H9 (cell line): ENCODE data around the gene CDYL. TPM values are rescaled to one million over a fixed set of nuclear protein-coding genes. Genes with fewer than 3 reads are reported as not detected.

Source experiments
- DNase-seq: peaks from one replicate; pipeline ENCODE4 v3.0.0-alpha.2; 2017
- H2AFZ ChIP-seq: one replicate; pipeline ENCODE4 v1.6.1; 2013; ENCODE audit warnings: mild to moderate bottlenecking, low read length, control low read depth, moderate library complexity
- H2AK5ac ChIP-seq: 2 replicates; pipeline ENCODE4 v1.6.1; 2013; ENCODE audit warnings: low read length, control low read depth, mixed read lengths; ENCODE audit not compliant: insufficient read length
- H2BK120ac ChIP-seq: one replicate; pipeline ENCODE4 v1.6.1; 2013; ENCODE audit warnings: low read depth, mild to moderate bottlenecking, low read length, control low read depth, inconsistent platforms; ENCODE audit not compliant: poor library complexity, severe bottlenecking
- H2BK12ac ChIP-seq: 2 replicates; pipeline ENCODE4 v1.6.1; 2013; ENCODE audit warnings: low read length, control low read depth, mixed read lengths, low read depth; ENCODE audit not compliant: insufficient read length
- H2BK15ac ChIP-seq: 2 replicates; pipeline ENCODE4 v1.6.1; 2013; ENCODE audit warnings: low read depth, low read length, control low read depth
- H2BK20ac ChIP-seq: one replicate; pipeline ENCODE4 v1.6.1; 2013; ENCODE audit warnings: low read depth, mild to moderate bottlenecking, low read length, control low read depth, inconsistent platforms; ENCODE audit not compliant: poor library complexity, severe bottlenecking
- H2BK5ac ChIP-seq: 2 replicates; pipeline ENCODE4 v1.6.1; 2013; ENCODE audit warnings: low read length, control low read depth, mixed read lengths; ENCODE audit not compliant: insufficient read length
- H3K14ac ChIP-seq: 2 replicates; pipeline ENCODE4 v1.6.1; 2013; ENCODE audit warnings: low read length, control low read depth; ENCODE audit not compliant: insufficient read depth
- H3K18ac ChIP-seq: 2 replicates; pipeline ENCODE4 v1.6.1; 2013; ENCODE audit warnings: low read depth, mild to moderate bottlenecking, mixed read lengths, low read length, control low read depth; ENCODE audit not compliant: insufficient read length
- H3K23ac ChIP-seq: 2 replicates; pipeline ENCODE4 v1.6.1; 2013; ENCODE audit warnings: low read length, control low read depth, mixed read lengths, low read depth; ENCODE audit not compliant: insufficient read length
- H3K23me2 ChIP-seq: 2 replicates; pipeline ENCODE4 v1.6.1; 2013; ENCODE audit warnings: low read depth, mild to moderate bottlenecking, mixed read lengths, low read length, control low read depth; ENCODE audit not compliant: insufficient read length, poor library complexity, severe bottlenecking
- H3K27ac ChIP-seq: 2 replicates; pipeline ENCODE4 v1.5.1; 2013; ENCODE audit warnings: low read length, control low read depth, mixed read lengths, low read depth; ENCODE audit not compliant: insufficient read length
- H3K27me3 ChIP-seq: 2 replicates; pipeline ENCODE4 v1.6.1; 2013; ENCODE audit warnings: low read length, control low read depth, inconsistent platforms; ENCODE audit not compliant: insufficient read depth
- H3K4ac ChIP-seq: 2 replicates; pipeline ENCODE4 v1.6.1; 2013; ENCODE audit warnings: low read depth, mild to moderate bottlenecking, control low read depth, inconsistent platforms, low read length, moderate library complexity
- H3K4me1 ChIP-seq: 2 replicates; pipeline ENCODE4 v1.6.1; 2013; ENCODE audit warnings: low read length, control low read depth, inconsistent platforms; ENCODE audit not compliant: insufficient read depth
- H3K4me2 ChIP-seq: 2 replicates; pipeline ENCODE4 v1.6.1; 2013; ENCODE audit warnings: low read length, control low read depth, mixed read lengths; ENCODE audit not compliant: insufficient read length, insufficient read depth
- H3K56ac ChIP-seq: 2 replicates; pipeline ENCODE4 v1.6.1; 2013; ENCODE audit warnings: low read depth, mild to moderate bottlenecking, mixed read lengths, low read length, control low read depth; ENCODE audit not compliant: insufficient read length
- H3K79me1 ChIP-seq: 2 replicates; pipeline ENCODE4 v1.6.1; 2013; ENCODE audit warnings: low read depth, mild to moderate bottlenecking, moderate library complexity, low read length, control low read depth, inconsistent platforms; ENCODE audit not compliant: insufficient read depth, poor library complexity, severe bottlenecking
- H3K79me2 ChIP-seq: 2 replicates; pipeline ENCODE4 v1.6.1; 2013; ENCODE audit warnings: low read length, control low read depth, inconsistent platforms; ENCODE audit not compliant: insufficient read depth
- H3K9ac ChIP-seq: 2 replicates; pipeline ENCODE4 v1.6.1; 2013; ENCODE audit warnings: low read length, control low read depth, mixed read lengths; ENCODE audit not compliant: insufficient read length; ENCODE audit errors: extremely low read depth
- H3K9me3 ChIP-seq: one replicate; pipeline ENCODE4 v1.6.1; 2013; ENCODE audit warnings: low read depth, low read length, inconsistent platforms; ENCODE audit not compliant: control insufficient read depth
- H3T11ph ChIP-seq: one replicate; pipeline ENCODE4 v1.6.1; 2013; ENCODE audit warnings: mild to moderate bottlenecking, low read length, control low read depth, inconsistent platforms
- H4K20me1 ChIP-seq: one replicate; pipeline ENCODE4 v1.6.1; 2013; ENCODE audit not compliant: control insufficient read depth, insufficient read length, insufficient read depth
- H4K5ac ChIP-seq: 2 replicates; pipeline ENCODE4 v1.6.1; 2013; ENCODE audit warnings: low read depth, mild to moderate bottlenecking, mixed read lengths, low read length, control low read depth; ENCODE audit not compliant: insufficient read length
- H4K8ac ChIP-seq: replicated peaks from 2 replicates; pipeline ENCODE4 v1.6.1; 2013; ENCODE audit warnings: low read length, control low read depth, mixed read lengths, low read depth; ENCODE audit not compliant: insufficient read length
- H4K91ac ChIP-seq: 2 replicates; pipeline ENCODE4 v1.6.1; 2013; ENCODE audit warnings: low read depth, mild to moderate bottlenecking, moderate library complexity, mixed read lengths, low read length, control low read depth; ENCODE audit not compliant: insufficient read length
- H3K27ac Mint-ChIP-seq, 3 experiments: 2 replicates in 2 of 3; 3 replicates in 1 of 3; pipeline ENCODE4 v1.8.0; 2020 to 2021; ENCODE audit warnings: mixed read lengths in 3 of 3, mild to moderate bottlenecking in 1 of 3, moderate library complexity in 1 of 3
- H3K27me3 Mint-ChIP-seq: 2 replicates; pipeline ENCODE4 v1.8.0; 2021; ENCODE audit warnings: low read depth, mild to moderate bottlenecking, moderate library complexity, mixed read lengths
- H3K36me3 Mint-ChIP-seq, 3 experiments: 2 replicates in 2 of 3; 3 replicates in 1 of 3; pipeline ENCODE4 v1.8.0; 2020 to 2021; ENCODE audit warnings: low read depth in 3 of 3, mixed read lengths in 3 of 3; ENCODE audit not compliant: insufficient read depth in 1 of 3
- H3K4me1 Mint-ChIP-seq, 2 experiments: 2 replicates each; pipeline ENCODE4 v1.8.0; 2020; ENCODE audit warnings: mixed read lengths in 2 of 2
- H3K4me3 Mint-ChIP-seq, 2 experiments: 2 replicates in 1 of 2; 3 replicates in 1 of 2; pipeline ENCODE4 v1.8.0; 2020 to 2021; ENCODE audit warnings: mild to moderate bottlenecking in 2 of 2, mixed read lengths in 2 of 2, moderate library complexity in 1 of 2
- H3K9me3 Mint-ChIP-seq, 2 experiments: 2 replicates in 1 of 2; 3 replicates in 1 of 2; pipeline ENCODE4 v1.8.0; 2020; ENCODE audit warnings: mild to moderate bottlenecking in 2 of 2, mixed read lengths in 2 of 2, moderate library complexity in 1 of 2
- WGBS: extraction: QIAGEN DNeasy Blood & Tissue Kit; methylation state at CpG from one replicate; pipeline ENCODE4 v1.1.7; 2013; ENCODE audit warnings: missing lambda C conversion rate, low lambda C conversion rate, mixed read lengths; ENCODE audit not compliant: insufficient read length; ENCODE audit errors: extremely low coverage; 5-methylcytosine and 5-hydroxymethylcytosine counted together
- total RNA-seq: library from RNA; stranded (reverse); gene quantifications from 2 replicates; pipeline ENCODE4 v1.2.1, GENCODE V29; 2021
- TF ChIP-seq, protein P1 (sequence below): fragments of 200-600 bp; sonication (generic); conservative IDR thresholded peaks from 3 replicates; pipeline ENCODE4 v1.8.0; 2021; ENCODE audit warnings: antibody characterized with exemption, mild to moderate bottlenecking

The CDYL gene
- total RNA-seq, 1 experiment from 2014 or later = 95.0 TPM

- no peak overlapping the region for H3T11ph ChIP-seq
- no peak overlapping the region for H4K5ac ChIP-seq
- no peak overlapping the region for H3K27ac Mint-ChIP-seq
- H3K23ac ChIP-seq = no peak overlapping the region
- no peaks in the 10 kb centered on the region for H3K9me3 ChIP-seq
- H3K79me1 ChIP-seq = no peaks in the 10 kb centered on the region
- no peak overlapping the region for H3K4ac ChIP-seq
- H3K4me2 ChIP-seq = no peak overlapping the region
- no CpG with 5 or more reads among the region's 2 CpGs for WGBS
- no peaks in the 10 kb centered on the region for H3K23me2 ChIP-seq
- H3K4me1 Mint-ChIP-seq = peaks cover 23 to 29% of the 10 kb centered on the region in 2 experiments
- no peaks in the 10 kb centered on the region for H3K27me3 Mint-ChIP-seq
- H2BK15ac ChIP-seq = no peak overlapping the region
- no peak for DNase-seq
- H3K9me3 Mint-ChIP-seq = no peaks in the 10 kb centered on the region; a peak in 1 of 5 replicates
- H2BK20ac ChIP-seq = no peak overlapping the region
- H3K4me3 Mint-ChIP-seq = no peak overlapping the region
- no peaks in the 10 kb centered on the region; the same call in 1 of the 2 replicates for H3K4me1 ChIP-seq
- H3K9ac ChIP-seq = no peak overlapping the region
- no peak overlapping the region for H3K56ac ChIP-seq
- no peak overlapping the region for H2BK120ac ChIP-seq
- no peaks in the 10 kb centered on the region for H3K79me2 ChIP-seq
- TF ChIP-seq, protein P1, sequence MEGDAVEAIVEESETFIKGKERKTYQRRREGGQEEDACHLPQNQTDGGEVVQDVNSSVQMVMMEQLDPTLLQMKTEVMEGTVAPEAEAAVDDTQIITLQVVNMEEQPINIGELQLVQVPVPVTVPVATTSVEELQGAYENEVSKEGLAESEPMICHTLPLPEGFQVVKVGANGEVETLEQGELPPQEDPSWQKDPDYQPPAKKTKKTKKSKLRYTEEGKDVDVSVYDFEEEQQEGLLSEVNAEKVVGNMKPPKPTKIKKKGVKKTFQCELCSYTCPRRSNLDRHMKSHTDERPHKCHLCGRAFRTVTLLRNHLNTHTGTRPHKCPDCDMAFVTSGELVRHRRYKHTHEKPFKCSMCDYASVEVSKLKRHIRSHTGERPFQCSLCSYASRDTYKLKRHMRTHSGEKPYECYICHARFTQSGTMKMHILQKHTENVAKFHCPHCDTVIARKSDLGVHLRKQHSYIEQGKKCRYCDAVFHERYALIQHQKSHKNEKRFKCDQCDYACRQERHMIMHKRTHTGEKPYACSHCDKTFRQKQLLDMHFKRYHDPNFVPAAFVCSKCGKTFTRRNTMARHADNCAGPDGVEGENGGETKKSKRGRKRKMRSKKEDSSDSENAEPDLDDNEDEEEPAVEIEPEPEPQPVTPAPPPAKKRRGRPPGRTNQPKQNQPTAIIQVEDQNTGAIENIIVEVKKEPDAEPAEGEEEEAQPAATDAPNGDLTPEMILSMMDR = no peak
- no peak overlapping the region for H2BK5ac ChIP-seq
- no peaks in the 10 kb centered on the region for H3K27me3 ChIP-seq
- no peak overlapping the region for H2BK12ac ChIP-seq
- H4K91ac ChIP-seq = no peak overlapping the region
- no peaks in the 10 kb centered on the region for H4K20me1 ChIP-seq
- H2AK5ac ChIP-seq = no peak overlapping the region
- H3K14ac ChIP-seq = no peak overlapping the region
- no peak overlapping the region for H2AFZ ChIP-seq
- H3K36me3 Mint-ChIP-seq = no peaks in the 10 kb centered on the region
- no peak overlapping the region for H4K8ac ChIP-seq
- no peak overlapping the region for H3K27ac ChIP-seq
- no peak overlapping the region for H3K18ac ChIP-seq
These were observed 186.7 kb downstream of the CDYL start for GRCh38 chr6:4962905-4963304.
